ENCODE data around the gene AFAP1.
A peak's percentile ranks its signal among the peaks of the same experiment; 100 is the strongest.

Gene AFAP1

GRCh38 chr4:7902101-7902553 is 37.5 kb downstream of the AFAP1 start:
- DNase-seq (ENCODE audit: low read depth in 2 of 2), result no peak
- TF ChIP-seq, protein P1, sequence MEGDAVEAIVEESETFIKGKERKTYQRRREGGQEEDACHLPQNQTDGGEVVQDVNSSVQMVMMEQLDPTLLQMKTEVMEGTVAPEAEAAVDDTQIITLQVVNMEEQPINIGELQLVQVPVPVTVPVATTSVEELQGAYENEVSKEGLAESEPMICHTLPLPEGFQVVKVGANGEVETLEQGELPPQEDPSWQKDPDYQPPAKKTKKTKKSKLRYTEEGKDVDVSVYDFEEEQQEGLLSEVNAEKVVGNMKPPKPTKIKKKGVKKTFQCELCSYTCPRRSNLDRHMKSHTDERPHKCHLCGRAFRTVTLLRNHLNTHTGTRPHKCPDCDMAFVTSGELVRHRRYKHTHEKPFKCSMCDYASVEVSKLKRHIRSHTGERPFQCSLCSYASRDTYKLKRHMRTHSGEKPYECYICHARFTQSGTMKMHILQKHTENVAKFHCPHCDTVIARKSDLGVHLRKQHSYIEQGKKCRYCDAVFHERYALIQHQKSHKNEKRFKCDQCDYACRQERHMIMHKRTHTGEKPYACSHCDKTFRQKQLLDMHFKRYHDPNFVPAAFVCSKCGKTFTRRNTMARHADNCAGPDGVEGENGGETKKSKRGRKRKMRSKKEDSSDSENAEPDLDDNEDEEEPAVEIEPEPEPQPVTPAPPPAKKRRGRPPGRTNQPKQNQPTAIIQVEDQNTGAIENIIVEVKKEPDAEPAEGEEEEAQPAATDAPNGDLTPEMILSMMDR (IDR thresholded peaks at IDR 0.05; ENCODE audit: low read depth, low read length), result no peak
- no peak overlapping the region for H3K4me3 ChIP-seq (replicated peaks in 1 of 2; ENCODE audit: low read depth in 2 of 2, low read length in 2 of 2)

GRCh38 chr4:7901311-7901885 is 38.3 kb downstream of the AFAP1 start:
- no peak for DNase-seq (ENCODE audit: low read depth in 2 of 2)
- TF ChIP-seq, protein P1 (IDR thresholded peaks at IDR 0.05; ENCODE audit: low read depth, low read length), result no peak
- no peak overlapping the region for H3K4me3 ChIP-seq (replicated peaks in 1 of 2; ENCODE audit: low read depth in 2 of 2, low read length in 2 of 2)

DNA sequence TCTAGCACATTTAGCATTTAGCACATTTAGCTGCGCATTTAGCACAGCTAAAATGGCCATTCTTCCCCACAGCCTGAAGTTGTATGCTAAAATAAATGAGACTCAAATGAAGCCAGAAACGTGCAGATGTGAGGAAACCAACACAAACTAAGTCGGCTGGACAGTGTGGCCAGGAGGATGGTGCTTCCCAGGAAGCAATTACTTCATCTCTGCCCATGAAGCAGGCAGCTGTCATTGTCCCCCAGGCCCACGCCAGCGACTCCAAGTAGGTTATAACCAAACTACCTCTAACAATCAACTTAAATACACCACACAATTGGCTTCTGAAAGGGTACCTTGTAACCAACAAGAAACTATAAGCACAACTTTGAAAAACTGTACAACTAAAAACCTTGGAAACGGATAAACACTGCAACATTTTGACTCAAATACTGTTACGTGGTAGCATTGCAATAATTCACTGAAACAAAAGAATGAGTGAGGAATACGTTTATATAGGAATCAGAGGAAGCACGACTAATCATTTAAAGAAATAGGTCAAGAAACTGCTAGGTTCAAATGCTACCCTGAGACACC is 39.2 kb downstream of the AFAP1 start:
- no peak for DNase-seq (ENCODE audit: low read depth in 2 of 2)
- H3K4me3 ChIP-seq (replicated peaks in 1 of 2; ENCODE audit: low read depth in 2 of 2, low read length in 2 of 2), result no peak overlapping the region
- TF ChIP-seq, protein P1 (IDR thresholded peaks at IDR 0.05; ENCODE audit: low read depth, low read length), result no peak

- TF ChIP-seq, protein P1 (IDR thresholded peaks at IDR 0.05; ENCODE audit: low read depth, low read length), result no peak
- DNase-seq (ENCODE audit: low read depth in 2 of 2), result no peak
- no peak overlapping the region for H3K4me3 ChIP-seq (replicated peaks in 1 of 2; ENCODE audit: low read depth in 2 of 2, low read length in 2 of 2)
Measured at GRCh38 chr4:7899184-7899869, 40.3 kb downstream of the AFAP1 start.

GRCh38 chr4:7898385-7898784 is 41.3 kb downstream of the AFAP1 start:
- H3K4me3 ChIP-seq (replicated peaks in 1 of 2; ENCODE audit: low read depth in 2 of 2, low read length in 2 of 2), result no peak overlapping the region
- DNase-seq (ENCODE audit: low read depth in 2 of 2), result no peak
- TF ChIP-seq, protein P1 (IDR thresholded peaks at IDR 0.05; ENCODE audit: low read depth, low read length), result no peak

DNA sequence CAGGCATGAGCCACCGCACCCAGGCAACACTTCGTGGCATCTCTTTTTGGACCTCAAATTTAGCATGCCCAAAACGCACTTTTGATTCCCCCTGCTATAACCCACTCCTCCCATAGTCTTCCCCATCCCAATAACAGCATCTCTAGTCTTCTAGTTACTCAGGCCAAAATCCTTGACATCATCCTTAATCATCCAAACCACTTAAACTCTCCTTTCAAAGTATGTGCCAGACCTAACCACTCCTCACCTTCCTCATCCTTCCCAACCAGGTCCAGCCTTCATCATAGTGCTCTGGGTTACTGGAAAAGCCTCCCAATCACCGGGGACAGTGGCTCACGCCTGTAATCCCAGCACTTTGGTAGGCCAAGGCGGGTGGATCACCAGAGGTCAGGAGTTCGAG is 41.9 kb downstream of the AFAP1 start:
- H3K4me3 ChIP-seq (replicated peaks in 1 of 2; ENCODE audit: low read depth in 2 of 2, low read length in 2 of 2), result no peak overlapping the region
- TF ChIP-seq, protein P1 (IDR thresholded peaks at IDR 0.05; ENCODE audit: low read depth, low read length), result no peak
- DNase-seq (ENCODE audit: low read depth in 2 of 2), result peak in 1 of 2 donors; percentile 48
